T-helper 22 cell (primary cell): Measurements from ENCODE around the gene PARVB.

Source experiments
- DNase-seq: peaks from one replicate; pipeline ENCODE4 v3.0.0-alpha.2; 2020; ENCODE audit warnings: low read depth

PARVB gene

DNA sequence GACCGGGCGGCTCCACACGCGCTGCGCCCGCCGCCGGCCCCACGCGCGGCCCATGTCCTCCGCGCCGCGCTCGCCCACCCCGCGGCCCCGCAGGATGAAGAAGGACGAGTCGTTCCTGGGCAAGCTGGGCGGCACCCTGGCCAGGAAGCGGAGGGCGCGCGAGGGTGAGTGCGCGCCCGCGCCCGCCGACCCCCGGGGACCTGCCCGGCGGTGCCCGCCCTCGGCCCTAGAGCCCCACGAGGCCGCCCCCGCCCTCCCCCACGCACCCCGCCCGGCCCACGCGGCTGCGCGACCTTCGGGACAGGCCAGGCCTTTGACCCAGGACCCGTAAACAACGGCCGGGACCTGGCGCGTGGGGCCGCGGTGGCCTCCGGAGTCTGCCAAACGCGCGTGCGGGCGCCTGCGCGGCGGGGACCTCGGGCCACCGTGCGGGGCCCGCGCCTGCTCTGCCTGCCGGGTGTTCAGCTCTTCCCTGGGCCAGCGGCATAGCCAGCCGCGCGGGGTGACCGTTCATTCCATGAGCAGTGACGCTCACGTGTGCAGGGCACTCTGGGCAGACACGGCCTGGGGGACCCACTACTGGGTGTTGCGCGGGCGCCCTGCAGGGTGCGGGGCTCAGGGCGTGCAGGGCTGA is at the start of gene PARVB:
PARVB (plus strand) TSS at position 15 of the 634 bp plus-strand sequence; CDS start at position 53, 38 bp downstream.
- no peak for DNase-seq

- DNase-seq: no peak
Observed at GRCh38 chr22:43975041-43975440, 49.1 kb upstream of the PARVB start.

DNA sequence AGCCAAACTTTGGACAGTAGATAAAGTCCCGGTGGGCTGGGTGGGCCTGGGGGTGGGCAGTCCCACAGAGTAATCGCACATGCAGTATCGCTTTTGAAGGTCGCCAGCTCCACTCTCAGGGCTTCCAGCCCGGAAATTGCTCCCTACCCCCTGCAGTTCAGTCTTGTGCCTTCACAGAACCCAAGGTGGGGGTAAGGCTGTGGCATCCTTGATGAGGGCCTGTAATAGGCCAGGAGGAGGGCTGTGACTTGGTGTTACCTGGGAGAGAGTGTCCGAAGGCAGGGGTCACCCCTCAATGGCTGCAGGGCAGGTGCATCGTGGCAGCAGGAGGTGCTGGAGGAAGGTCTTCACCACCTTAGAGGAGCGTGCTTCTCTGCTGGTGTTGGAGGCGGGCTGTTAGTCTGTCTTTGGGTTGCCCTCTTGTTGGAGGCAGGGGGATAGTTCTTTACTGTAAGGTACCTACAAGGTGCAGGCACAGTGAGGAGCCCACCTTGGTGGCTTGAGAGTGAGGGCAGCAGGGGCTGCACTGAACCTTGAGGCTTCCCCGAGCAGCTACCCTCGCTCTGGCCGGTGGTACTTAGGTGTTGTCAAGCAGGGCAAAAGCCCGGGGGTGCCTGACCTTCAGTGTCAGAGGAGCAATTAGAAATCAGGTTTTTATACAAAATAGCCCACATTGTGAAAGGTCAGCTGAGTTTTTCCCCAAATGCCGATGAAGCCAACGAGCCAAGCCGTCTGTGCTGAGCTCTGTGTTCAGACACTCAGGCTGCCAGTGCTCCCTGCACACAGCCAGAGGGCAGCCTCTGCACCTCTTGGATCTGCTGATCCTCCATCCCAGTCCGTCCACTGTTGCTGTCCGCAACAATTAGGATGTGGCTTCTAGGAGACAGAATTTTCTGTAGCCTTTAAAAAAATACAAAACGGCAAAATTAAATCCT is 47.0 kb upstream of the PARVB start:
- no peak for DNase-seq

DNA sequence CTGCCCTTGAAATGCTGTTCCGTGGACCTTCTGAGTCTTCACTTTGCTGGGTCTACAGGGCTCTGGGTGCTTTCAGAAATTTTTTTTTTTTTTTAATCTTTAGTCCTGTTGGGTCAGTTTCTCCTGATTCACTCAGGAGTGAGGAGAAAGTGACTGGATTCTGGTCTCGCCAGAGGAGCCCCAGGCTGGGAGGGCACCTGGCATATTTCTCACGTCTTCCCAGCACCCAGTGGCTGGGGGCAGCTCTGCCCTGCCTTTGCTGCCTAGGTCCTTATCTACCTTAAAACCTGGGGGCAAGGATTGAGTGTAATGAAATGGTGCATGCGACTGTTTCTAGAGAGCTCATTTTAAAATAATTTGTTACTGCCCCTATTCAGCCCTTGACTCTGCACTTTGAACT is 45.5 kb upstream of the PARVB start:
- no peak for DNase-seq

- no peak for DNase-seq
Observed at GRCh38 chr22:43980579-43980978, 43.5 kb upstream of the PARVB start.

DNA sequence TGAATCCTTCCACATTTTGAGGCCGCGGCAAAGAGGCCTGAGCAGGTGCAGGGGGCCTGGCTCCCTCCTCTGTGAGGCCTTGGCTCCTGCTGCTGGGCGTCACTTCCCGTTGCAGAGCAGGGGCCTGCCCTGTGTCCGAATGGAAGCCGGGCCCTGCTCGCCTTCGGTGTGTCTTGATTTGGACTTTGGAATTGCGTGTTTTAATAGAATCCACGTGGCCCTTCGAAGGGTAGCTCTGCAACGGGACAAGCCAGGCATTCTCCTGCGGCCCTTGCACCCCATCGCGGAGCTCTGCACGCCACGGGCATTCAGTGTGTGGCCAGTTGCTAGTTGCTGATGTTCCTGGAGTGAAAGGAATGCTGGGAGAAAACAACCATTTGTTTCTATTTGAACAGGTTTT is 43.1 kb upstream of the PARVB start:
- DNase-seq: no peak

- DNase-seq: no peak
Observed at GRCh38 chr22:43983808-43984207, 40.3 kb upstream of the PARVB start.

DNA sequence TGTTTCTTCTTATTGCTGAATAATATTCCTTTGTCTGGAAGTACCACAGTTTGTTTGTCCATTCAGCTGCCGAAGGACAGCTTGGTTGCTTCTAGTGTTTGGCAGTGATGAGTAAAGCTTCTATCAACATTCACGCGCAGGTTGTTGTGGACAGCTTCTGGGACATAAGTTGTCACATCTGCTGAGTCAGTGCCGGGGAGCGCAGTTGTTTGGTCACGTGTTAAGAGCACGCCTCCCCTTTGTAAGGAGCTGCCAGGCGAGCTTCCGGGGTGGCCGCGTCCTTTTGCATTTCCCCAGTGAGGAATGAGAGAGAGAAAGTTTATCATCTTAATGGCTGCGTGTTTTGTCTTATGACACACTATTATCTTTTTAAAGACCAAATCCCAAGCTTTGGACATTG is 38.6 kb upstream of the PARVB start:
- DNase-seq: no peak

DNA sequence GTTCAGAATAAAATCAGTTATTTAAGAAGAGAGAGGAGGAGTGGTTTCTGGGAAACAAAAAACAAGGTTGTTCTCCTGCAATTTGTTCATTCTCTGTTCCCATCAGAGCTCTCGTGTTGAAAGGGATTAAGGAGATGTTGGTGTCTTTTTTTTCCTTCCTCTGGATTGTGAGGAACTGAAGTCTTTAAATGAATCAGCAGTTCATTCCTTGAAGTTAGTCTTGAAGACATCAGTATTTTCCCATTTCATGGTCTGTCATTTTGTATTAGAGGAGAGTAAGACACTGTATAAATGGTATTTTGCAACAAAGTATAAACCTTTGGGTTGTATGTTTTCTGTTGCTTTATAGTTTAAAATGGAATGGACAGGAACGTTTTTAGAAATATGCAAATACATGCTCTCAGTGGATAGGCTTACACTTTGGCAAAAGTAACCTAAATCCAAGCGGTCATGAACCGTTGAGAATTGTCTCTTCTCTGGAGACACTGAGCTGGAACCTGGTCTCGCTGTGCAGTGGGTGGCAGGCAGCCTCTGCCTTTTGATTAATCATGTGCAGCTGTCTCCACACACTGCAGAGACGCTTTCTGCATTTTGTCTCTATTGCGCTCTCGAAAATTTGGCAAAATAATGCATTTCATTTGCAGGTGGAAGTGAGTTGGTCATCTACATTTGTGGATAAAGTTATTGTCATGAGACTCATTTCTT is 35.8 kb upstream of the PARVB start:
- DNase-seq: no peak

GRCh38 chr22:43988960-43989359 is 35.1 kb upstream of the PARVB start:
- DNase-seq: no peak

DNA sequence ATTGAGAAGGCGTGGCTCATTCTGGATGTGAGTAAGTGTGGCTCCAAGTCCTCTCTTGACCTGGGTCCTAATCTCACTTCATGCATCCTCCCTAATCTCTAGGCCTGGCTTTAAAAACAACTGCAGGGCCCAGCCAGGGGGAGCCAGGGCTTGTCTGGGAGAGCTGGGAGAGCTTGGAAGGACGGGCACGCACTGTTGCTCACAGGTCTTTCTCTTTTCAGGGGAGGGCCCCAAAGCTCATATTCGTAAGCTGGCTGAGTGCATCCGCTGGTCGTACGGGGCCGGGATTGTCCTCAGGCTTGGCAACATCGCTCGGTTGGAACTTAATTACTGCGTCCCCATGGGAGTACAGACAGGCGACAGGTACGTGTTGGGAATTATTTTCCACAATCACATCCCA is 34.1 kb upstream of the PARVB start:
- no peak for DNase-seq

- no peak for DNase-seq
Observed at GRCh38 chr22:43991316-43992020, 32.6 kb upstream of the PARVB start.

DNA sequence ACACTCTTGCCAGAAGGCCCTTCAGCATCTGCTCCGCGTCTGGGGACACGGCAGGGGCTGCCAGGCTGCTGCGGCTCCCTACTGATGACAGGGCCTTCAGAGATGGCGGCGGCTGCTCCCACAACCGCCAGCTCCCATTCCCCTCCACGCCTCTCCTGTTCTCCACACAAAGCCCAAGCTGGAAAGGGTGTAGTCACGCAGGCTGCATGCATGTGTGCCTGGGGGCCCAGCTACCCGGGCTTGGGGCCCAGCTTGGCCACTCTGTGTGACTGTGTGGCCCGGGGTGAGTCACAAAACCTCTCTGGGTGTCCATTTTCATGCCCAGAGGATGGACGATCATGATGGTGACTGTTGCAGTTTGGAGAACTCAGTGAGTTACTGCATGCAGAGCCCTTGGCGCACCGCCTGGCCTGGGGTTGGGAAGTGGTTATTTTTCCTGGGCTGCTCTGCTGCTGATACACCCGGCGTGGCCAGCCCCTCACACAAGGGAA is 31.7 kb upstream of the PARVB start:
- no peak for DNase-seq

DNA sequence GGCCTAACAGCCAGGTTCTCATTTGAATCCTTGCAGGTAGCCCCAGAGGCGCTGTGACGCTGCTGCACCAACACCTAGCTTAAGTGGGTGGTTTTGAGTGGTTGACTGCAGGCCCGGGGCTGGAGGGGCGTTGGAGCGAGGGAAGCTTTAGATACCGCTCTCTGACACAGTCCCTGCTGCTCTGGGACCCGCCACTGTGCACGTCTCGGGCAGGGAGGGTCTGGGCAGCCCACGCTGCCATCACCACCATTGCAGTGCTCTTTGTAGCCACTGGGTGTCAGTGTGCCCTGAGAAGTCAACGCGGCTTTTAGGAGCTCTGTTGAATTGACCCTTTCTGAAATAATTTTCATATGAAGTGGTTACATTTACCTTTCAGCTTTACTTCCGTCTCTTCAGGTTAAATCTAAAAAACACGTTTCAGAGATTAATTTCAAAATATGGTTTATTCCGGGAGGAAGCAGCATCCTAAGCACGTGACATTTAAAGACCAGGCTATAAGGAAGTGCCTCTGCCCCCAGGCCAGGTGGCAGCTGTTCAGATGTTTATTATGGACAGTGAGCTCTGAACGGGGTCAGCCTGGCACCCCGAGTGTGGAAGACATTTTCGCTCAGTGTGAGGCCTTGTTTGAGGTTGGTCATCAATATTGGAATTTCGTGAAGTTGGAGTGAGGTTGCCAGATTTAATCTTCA is 30.9 kb upstream of the PARVB start:
- DNase-seq: no peak

DNA sequence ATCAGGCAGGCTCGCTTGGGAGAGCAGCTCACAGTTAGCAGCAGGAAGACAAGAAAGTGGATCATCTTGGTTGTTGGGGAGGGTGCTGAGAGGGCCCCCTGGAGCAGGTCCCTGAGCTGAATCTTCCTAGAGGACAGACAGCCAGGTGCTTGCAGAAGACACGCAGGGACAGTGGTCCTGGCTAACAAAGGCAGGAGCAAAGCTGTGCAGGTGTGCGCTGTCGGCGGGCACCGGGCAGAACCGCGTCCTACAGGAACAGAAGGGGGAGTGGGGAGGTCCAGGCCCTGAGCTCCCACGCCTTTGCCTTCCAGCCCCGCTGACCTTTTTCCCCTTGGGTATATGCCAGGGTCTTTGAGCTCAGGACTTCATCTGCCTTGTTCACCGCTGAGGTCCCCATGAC is 30.1 kb upstream of the PARVB start:
- DNase-seq: no peak

GRCh38 chr22:43994416-43994815 is 29.7 kb upstream of the PARVB start:
- no peak for DNase-seq

DNA sequence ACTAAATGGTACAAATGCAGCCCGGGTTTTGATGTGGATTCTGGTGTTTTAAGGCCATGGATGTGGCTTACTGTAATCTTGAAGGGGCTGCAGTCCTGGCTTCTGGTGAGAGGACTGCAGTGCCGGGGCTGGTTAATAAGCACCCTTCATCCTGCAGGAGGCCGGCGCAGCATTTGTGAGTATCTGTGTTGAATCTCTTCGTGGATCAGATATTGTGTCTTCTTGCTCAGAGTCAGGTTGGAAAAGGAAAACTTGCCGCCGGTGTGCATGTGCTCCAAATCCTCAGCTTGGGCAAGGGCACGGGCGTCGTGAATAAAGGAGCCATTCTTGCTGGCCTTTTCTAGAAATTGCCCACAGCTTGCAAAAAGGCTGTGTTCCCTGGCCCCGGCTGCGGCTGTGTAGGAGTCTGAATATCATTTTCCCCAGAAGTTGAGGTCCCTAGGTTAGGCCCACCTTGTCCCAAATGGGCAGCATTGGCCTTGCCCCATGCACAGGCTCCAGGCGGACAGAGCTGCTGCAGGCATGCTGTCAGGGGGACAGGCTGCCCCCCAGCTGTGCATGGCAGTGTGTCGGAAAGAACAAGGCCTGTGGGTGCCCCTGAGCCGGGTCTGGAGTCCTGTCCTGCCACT is 28.9 kb upstream of the PARVB start:
- DNase-seq: no peak

DNA sequence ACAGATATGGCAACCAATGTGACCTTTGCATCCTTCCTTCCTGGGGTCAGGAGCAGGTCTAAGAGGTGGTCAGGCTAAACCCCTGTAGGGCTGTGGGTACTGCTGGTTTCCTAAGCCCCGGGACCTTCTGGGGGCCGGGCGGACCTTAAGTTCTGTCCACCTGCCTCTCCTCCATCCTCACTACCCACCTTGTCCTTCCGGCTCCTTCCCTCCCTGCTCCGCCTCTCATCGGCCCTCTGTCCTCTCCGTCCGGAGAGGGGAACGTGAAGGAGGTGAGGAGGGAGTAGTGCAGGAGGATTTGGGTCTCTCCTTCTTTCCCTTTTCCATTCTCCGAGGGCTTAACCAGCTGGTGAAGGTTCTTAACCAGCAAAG is 28.3 kb upstream of the PARVB start:
- no peak for DNase-seq

- peak; percentile 46 for DNase-seq
Observed at GRCh38 chr22:43996170-43996980, 27.7 kb upstream of the PARVB start.

DNA sequence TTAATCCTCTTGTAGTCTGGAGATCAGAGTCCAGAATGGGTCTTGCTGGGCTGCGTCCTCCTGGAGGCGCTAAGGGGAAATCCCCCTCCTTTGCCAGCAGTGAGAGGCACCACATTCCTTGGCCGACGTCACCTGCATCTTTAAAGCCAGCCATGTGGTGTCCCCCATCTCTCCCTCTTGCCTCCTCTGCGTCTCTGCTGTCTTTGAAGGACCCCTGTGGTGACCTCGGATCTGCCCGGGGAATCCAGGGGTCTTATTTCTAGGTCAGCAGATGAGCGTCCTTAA is 27.2 kb upstream of the PARVB start:
- DNase-seq: no peak
